HEK293T (cell line): ENCODE measurements around the gene FAIM.
"Not testable (repeated sequence)": the region's sequence is repeated elsewhere in the genome, so short reads cannot be mapped to it uniquely, and the experiment has no call there.

Experiments used
- FOXM1 ChIP-seq: fragments of 450-650 bp; IDR thresholded peaks from 2 replicates; pipeline ENCODE4 v1.6.1; 2017; ENCODE audit warnings: mild to moderate bottlenecking, borderline replicate concordance
- SP1 ChIP-seq: fragments of 450-650 bp; IDR thresholded peaks from 2 replicates; pipeline ENCODE4 v1.6.1; 2017
- SUZ12 ChIP-seq: fragments of 450-650 bp; IDR thresholded peaks from 2 replicates; pipeline ENCODE4 v1.6.1; 2016; ENCODE audit warnings: mild to moderate bottlenecking

GRCh38 chr3:138597186-138597976 is 11.2 kb upstream of the FAIM start:
- not testable (repeated sequence) for TF ChIP-seq FOXM1, SUZ12, SP1
